ENCODE results near the gene AGAP2.
"Not testable (repeated sequence)": the region's sequence is repeated elsewhere in the genome, so short reads cannot be mapped to it uniquely, and the experiment has no call there.

The AGAP2 gene

DNA sequence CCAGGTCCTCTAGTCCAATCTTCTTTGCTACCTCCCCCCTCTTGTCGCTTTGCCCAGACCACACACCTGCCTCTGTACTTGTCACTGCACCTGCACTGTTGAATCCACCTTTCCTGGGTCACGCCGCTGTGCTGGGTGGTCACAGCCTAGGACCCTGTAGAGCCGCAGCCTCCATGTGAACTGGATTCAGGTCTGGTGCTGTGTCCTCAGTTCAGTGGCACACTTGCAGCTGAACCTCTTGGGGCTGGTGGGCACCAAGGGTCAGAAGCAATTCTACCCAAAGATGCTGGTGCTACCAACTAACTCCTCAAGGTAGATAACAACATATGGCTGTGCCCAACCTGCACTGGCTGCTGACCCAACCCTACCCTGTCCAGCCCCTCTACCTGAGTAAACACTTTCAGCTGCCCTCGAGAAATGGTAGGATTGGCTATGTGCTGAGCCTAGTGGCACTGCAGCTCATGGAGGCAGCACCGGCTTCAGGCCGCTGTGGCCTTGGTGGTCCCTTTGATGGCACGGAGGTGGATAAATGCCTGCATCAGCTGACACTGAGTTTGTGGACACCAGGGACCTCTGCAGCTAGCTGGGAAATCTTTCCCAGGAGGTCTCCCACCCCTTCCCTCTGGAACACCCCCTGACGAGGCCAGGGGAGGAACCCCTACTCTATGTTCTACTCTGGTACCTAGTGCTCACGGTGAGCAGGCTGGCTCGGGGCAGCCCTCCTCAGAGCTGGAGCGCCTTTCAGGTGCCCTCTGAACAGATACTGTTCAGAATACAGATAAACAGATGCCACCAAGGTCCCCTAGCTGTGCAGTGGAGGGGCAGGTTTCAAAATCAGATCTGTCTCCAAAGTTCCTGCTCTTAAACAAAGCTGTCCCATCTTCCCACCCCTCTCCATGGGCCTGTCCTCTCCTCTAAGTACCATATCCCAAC lies 14.3 kb downstream of the AGAP2 start:
- DNase-seq (ENCODE audit: low read depth in 2 of 3, low spot score in 1 of 3): no peak

DNA sequence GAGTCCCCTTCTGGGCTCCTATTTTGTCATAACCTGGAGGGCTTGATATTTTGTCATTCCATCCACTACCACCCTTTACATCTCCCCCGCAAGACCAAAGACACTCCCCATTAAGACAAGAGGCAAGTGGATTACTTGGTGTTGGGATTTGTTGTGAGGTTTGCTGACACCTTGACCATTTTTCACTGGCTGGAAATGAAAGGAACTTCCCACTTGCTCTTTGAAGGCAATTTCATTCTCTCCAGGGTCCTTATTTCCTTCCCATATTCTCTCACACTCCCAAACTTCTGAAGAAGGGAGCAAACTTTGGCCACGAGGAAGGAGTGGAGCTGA lies 14.9 kb downstream of the AGAP2 start:
- no peak for DNase-seq (ENCODE audit: low read depth in 2 of 3, low spot score in 1 of 3)

- DNase-seq (ENCODE audit: low read depth in 2 of 3, low spot score in 1 of 3): no peak
Observed at GRCh38 chr12:57722716-57723629, 15.6 kb downstream of the AGAP2 start.

DNA sequence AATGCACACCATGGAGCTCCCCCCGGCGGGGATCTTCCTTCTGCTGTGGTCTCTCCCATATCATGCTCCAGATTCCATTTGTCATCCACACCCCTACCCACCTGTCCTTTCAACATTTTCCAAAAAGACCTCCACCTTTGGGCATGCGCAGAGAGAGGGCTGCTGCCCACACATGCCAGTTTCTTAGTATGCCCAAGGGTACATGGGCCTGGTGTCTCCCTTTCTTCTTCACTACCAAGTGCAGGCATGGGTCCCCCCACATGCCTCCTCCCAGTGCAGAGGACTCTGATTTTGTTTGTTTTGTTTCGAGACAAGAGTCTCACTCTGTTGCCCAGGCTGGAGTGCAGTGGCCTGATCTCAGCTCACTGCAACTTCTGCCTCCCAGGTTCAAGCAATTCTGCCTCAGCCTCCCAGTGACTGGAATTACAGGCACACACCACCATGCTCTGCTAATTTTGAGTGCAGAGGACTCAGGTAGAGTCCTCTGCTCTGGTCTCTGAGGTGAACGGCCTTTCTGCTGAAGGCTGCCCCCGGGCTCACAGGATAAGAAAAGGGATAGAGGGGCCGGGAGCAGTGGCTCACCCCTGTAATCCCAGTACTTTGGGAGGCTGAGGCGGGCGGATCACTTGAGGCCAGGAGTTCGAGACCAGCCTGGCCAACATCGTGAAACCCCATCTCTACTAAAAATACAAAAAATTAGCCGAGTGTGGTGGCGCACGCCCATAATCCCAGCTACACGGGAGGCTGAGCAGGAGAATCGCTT lies 16.5 kb downstream of the AGAP2 start:
- not testable (repeated sequence) for DNase-seq (ENCODE audit: low read depth in 2 of 3, low spot score in 1 of 3)

- DNase-seq (ENCODE audit: low read depth in 2 of 3, low spot score in 1 of 3): no peak
Observed at GRCh38 chr12:57720606-57721595, 17.6 kb downstream of the AGAP2 start.

GRCh38 chr12:57719777-57720605 lies 18.6 kb downstream of the AGAP2 start:
- no peak for DNase-seq (ENCODE audit: low read depth in 2 of 3, low spot score in 1 of 3)

DNA sequence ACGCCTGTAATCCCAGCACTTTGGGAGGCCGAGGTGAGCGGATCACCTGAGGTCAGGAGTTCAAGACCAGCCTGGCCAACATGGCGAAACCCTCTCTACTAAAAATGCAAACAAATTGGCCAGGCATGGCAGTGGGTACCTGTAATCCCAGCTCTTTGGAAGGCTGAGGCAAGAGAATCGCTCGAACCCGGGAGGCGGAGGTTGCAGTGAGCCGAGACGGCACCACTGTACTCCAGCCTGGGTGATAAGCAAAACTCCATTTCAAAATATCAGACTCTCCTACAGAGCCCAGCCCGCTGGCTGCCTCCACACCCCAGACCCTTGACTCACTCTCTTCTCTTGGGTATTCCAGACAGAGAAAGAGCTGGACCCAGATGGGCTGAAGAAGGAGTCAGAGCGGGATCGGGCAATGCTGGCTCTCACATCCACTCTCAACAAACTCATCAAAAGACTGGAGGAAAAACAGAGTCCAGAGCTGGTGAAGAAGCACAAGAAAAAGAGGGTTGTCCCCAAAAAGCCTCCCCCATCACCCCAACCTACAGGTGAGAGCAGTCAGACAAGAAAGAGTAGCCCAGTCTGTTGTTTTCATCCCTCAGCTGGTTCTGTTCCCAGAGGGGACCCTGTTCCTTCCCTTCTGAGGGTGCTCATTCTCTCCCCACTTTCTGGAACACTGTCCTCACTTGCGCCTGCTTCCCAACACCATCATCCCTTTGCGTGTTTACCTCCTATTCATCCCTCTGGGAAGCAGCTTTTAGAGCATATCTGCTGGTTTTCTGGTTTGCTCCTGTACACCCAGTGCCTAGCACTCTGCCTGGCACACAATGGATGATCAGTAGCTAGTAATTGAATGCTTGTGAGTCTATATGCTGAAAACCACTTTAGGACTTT lies 19.7 kb downstream of the AGAP2 start:
- no peak for DNase-seq (ENCODE audit: low read depth in 2 of 3, low spot score in 1 of 3)

DNA sequence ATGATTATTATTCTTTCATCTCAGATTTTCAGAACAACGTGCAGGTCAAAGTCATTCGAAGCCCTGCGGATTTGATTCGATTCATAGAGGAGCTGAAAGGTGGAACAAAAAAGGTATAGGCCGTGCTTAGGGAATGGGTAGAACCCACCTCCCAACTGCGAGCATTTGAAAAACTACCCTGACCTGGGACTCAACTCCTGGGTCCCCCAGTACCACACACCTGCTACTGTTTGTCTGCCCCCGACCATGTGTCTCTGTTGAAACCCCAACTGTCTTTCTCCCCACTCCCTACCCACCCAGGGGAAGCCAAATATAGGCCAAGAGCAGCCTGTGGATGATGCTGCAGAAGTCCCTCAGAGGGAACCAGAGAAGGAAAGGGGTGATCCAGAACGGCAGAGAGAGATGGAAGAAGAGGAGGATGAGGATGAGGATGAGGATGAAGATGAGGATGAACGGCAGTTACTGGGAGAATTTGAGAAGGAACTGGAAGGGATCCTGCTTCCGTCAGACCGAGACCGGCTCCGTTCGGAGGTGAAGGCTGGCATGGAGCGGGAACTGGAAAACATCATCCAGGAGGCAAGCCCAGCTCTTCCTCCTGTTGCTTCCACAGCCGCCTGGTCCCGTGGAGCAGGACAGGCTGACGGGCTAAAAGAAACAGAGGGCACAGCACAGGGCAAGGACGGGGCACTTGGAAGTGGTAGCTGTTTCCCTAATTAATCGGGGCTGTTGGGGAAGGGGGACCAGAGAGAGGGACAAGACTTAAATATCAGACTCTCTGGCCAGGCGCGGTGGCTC lies 20.5 kb downstream of the AGAP2 start:
- no peak for DNase-seq (ENCODE audit: low read depth in 2 of 3, low spot score in 1 of 3)

GRCh38 chr12:57717131-57717530 lies 21.4 kb downstream of the AGAP2 start:
- DNase-seq (ENCODE audit: low read depth in 2 of 3, low spot score in 1 of 3): no peak

GRCh38 chr12:57716305-57716704 lies 22.2 kb downstream of the AGAP2 start:
- DNase-seq (ENCODE audit: low read depth in 2 of 3, low spot score in 1 of 3): no peak

DNA sequence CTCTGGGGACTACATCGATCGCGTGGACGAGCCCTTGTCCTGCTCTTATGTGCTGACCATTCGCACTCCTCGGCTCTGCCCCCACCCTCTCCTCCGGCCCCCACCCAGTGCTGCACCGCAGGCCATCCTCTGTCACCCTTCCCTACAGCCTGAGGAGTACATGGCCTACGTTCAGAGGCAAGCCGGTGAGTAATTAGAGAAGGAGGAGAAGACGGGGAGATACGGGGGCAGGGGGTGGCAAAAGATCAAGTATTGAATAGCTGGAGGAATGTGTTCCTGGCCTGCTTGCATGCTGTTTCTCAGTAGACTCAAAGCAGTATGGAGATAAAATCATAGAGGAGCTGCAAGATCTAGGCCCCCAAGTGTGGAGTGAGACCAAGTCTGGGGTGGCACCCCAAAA lies 22.8 kb downstream of the AGAP2 start:
- no peak for DNase-seq (ENCODE audit: low read depth in 2 of 3, low spot score in 1 of 3)

- not testable (repeated sequence) for DNase-seq (ENCODE audit: low read depth in 2 of 3, low spot score in 1 of 3)
Observed at GRCh38 chr12:57715036-57715748, 23.4 kb downstream of the AGAP2 start.

DNA sequence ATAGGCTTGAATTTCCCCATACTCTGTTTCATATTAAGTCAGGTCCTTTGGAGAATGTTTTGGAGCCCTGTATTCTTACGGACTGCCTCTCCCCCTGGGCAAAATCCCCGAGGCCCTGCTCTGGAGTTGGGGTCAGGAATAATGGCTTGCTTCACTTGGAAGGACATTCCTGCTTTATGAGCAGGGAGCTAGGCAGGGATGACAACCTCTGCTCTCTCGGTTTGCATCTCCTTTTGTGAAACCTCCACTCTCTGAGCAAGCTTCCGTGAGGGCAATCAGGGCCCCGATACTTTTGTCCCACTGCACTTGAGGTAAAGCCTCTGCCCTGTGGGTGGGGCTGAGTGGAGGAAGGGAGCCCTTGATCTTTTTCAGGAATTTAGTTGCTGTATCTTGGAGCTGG lies 25.3 kb downstream of the AGAP2 start:
- no peak for DNase-seq (ENCODE audit: low read depth in 2 of 3, low spot score in 1 of 3)

DNA sequence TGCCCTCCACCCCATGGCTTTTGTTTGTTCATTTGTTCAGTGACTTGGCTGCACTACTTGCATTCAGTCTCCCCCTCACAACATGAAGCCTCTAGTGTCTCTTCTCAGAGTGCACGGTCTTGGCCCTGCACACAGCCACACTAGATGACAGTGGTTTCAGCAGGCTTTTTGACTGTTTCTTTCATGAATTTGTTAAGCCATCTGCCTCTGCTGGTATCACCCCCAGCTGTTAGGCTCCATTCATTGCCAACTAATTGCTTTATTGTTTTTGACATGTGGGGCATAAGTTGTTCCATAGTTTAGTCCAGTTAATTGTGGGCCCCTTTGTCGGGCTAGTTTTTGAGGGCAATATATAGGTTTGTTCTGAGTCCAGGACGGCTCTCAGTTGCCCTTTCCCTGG lies 25.8 kb downstream of the AGAP2 start:
- no peak for DNase-seq (ENCODE audit: low read depth in 2 of 3, low spot score in 1 of 3)

GRCh38 chr12:57708296-57708695 lies 30.2 kb downstream of the AGAP2 start:
- no peak for DNase-seq (ENCODE audit: low read depth in 2 of 3, low spot score in 1 of 3)

- DNase-seq (ENCODE audit: low read depth in 2 of 3, low spot score in 1 of 3): no peak
Observed at GRCh38 chr12:57707250-57707649, 31.3 kb downstream of the AGAP2 start.

- DNase-seq (ENCODE audit: low read depth in 2 of 3, low spot score in 1 of 3): no peak
Observed at GRCh38 chr12:57700317-57700716, 38.2 kb downstream of the AGAP2 start.

Measured in stimulated activated CD4-positive, alpha-beta T cell treated with anti-CD3 and anti-CD28 coated beads, Interleukin-12 subunit alpha, Interleukin-12 subunit beta, amount 100 ng/mL, for 48 hours (primary cell).